ENCODE data around the gene SLC6A17.

DNA sequence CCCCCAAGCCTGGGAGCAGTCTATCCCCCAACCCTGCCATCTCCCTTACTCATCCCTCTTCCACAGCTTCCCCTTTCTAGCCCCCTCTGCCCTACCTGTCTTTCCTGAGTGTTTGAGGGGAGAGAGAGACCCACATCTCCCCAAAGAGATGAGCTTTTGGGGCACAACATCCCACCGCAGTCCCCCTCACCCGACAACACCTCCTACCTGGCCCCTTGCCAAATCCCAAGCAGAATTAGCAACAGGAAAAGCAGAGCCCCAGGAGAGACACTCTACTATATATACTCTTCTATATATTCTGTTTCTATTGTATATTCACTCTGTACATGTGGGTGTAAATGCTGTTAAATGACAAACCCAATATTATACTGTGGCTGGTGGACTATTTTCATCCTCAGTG lies 49.9 kb downstream of the SLC6A17 start:
- TF ChIP-seq EZH2phosphoT487 (IDR thresholded peaks at IDR 0.05; ENCODE audit: insufficient read depth, low read depth) = no peak
- TF ChIP-seq EZH2 (IDR thresholded peaks at IDR 0.05; ENCODE audit: insufficient read depth, poor library complexity, severe bottlenecking) = no peak
